Hair follicle dermal papilla cell (primary cell): ENCODE results near the gene FRMD8. TPM values are rescaled to one million over a fixed set of nuclear protein-coding genes. Genes with fewer than 3 reads are reported as not detected.

Source experiments
- small RNA-seq: library from RNA; depleted of rRNA; stranded (forward); fragments of <200 nt; gene quantifications from one replicate; pipeline ENCODE3, GENCODE V24; 2012
- total RNA-seq: library from RNA; depleted of rRNA; stranded (reverse); fragments of >200 nt; gene quantifications from 2 replicates; pipeline ENCODE4 v1.2.3, GENCODE V29; 2012

The FRMD8 gene, protein sequence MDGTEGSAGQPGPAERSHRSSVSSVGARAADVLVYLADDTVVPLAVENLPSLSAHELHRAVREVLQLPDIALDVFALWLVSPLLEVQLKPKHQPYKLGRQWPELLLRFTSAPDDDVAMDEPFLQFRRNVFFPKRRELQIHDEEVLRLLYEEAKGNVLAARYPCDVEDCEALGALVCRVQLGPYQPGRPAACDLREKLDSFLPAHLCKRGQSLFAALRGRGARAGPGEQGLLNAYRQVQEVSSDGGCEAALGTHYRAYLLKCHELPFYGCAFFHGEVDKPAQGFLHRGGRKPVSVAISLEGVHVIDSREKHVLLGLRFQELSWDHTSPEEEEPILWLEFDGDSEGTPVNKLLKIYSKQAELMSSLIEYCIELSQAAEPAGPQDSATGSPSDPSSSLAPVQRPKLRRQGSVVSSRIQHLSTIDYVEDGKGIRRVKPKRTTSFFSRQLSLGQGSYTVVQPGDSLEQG
- 70.2 and 77.1 TPM in 2 replicates for total RNA-seq

DNA sequence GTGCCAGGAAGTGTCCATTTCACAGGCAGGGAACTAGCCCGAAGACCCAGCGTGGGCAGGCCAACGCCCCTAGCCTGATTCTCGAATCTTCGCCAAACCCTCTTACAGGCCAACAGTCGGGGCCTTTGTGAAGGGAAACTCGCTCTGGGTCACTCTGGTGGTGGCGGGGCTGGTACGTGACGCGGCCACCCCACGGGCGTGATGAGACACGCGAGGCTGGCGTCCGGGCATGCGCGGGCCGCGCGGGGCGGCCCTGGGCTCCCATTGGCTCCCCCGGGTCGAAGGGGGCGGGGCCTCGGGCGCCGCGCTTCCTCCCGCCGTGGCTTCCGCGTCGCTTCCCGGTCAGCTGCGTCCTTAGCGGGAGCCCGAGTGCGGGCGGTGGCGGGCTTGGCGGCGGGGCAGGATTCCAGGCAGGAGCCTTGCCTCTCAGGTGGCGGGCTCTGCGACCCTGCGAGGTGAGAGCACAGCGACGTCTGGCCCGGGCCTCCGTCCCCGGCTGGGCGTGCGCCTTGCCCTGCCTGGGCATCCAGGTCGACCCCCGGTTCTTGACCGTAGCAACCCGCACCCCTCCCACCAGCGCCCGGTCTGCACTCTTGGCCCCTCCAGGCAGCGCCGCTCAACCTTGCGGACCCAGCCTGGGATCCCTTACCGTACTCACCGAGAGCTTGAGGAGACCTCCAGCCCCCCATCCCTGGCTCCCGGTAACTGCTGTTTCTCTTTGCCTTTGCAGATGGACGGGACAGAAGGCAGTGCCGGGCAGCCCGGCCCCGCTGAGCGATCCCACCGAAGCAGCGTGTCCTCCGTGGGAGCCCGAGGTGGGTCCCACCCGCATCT, at the start of gene FRMD8:
Gene FRMD8, plus strand, starts transcription at position 331 of the 834 bp plus-strand sequence. Its CDS starts 400 bp downstream, at position 731.

DNA sequence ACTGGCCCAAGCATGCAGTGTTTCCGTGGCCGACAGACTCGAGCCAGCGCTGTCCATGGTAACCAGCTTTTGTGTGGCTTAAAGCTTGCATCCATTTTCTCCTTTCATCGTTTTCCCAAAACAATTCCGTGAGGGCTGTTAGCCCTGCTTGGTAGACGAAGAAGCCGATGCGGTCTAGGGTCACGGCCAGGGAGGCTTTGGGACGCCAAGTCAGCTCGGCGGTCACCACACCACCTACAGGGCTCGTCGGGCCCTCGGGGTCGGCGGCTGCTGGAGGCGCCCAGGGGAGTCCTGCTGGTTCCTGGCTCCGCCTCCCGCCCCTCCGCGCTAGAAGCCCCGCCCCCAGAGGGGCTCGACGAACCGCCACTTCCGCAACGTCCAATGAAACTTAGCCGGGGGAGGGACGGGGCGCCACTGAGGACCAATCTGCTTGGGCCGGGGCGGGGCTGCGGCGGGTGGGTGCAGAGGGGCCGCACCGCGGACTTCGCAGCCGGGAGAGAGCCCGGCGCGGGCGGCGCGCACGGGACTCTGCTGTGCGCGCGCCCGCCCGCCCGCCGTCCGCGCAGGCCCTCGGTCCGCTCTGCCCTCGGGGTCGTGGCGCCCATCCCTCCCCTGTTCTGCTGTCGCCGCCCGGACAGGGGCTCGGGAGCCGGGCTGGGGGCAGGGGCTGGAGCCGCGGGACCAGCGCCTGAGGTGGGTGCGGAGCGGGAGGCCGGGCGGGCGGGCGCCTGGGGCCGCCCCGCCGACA, 32.0 kb upstream of the FRMD8 start, which contains the start of gene TIGD3:
Gene TIGD3, plus strand, starts transcription at position 487 of the 748 bp plus-strand sequence. CDS start 1,058 bp downstream, outside the sequence.

DNA sequence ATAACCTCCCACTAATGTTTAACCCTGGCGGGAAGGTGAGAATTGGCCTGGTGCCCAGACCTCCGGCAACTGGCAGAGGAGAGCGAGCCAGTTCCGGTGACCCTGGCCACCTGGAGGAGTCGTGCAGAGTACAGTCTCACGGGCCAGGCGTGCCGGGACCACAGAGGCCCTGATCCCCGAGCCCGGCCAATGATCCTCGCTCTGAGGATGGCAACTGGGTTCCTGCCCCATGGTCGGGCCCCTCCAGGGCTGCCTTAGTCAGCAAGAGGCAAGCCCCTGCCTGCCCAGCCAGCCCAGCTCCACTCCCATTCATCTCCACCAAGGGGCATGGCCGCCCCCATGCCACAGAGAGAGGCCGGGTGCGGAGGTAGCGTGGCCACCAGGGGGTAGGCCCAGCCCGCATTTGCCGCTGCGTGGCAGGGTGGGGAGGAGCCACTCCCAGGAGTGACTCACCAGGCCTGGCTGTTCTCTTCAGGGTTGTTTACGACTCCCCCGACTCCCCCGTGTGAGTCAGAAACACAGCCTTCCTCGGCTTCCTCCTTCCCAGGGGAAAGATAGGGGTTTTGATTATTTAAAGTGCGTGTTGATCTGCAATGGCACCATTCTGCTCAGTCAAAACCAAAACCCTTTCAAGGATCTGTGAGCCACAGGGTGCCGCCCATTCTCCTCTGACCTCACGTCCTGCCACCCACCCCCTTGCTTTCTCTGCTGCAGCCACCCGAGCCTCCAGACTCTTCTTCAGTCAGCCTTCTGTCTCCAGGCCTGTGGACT, 4.2 kb upstream of the FRMD8 start, which contains the start of gene SLC25A45:
Gene SLC25A45, minus strand, starts transcription at position 614 of the 771 bp plus-strand sequence. CDS start 695 bp downstream, outside the sequence.

DNA sequence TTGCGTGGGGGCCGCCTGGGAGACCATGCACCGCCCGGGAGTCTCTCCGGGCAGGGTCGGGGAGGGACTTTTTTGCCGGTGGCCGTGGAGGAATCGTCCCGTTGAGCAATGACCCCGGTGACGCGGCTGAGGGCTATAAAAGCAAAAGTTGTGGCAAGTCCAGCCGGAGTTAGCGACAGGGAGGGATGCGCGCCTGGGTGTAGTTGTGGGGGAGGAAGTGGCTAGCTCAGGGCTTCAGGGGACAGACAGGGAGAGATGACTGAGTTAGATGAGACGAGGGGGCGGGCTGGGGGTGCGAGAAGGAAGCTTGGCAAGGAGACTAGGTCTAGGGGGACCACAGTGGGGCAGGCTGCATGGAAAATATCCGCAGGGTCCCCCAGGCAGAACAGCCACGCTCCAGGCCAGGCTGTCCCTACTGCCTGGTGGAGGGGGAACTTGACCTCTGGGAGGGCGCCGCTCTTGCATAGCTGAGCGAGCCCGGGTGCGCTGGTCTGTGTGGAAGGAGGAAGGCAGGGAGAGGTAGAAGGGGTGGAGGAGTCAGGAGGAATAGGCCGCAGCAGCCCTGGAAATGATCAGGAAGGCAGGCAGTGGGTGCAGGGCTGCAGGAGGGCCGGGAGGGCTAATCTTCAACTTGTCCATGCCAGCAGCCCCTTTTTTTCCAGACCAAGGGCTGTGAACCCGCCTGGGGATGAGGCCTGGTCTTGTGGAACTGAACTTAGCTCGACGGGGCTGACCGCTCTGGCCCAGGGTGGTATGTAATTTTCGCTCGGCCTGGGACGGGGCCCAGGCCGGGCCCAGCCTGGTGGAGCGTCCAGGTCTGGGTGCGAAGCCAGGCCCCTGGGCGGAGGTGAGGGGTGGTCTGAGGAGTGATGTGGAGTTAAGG, 36.4 kb downstream of the FRMD8 start, which contains the start of gene NEAT1:
Gene NEAT1, plus strand, starts transcription at position 166 of the 883 bp plus-strand sequence.

Small RNA genes lying within 50 kb of the gene (small RNA-seq; reads per million reads assigned to genes)
- gene RF01684 = not detected

Other genes with a start within 250 kb of the FRMD8 start
- not detected in 2 replicates for gene SPDYC, start 216.4 kb upstream of the FRMD8 start, total RNA-seq
- 168 and 174 TPM in 2 replicates for gene CAPN1, start 204.7 kb upstream of the FRMD8 start, total RNA-seq
- 2.1 and 3.4 TPM in 2 replicates for gene POLA2, start 124.7 kb upstream of the FRMD8 start, total RNA-seq
- gene CDC42EP2, start 71.8 kb upstream of the FRMD8 start, total RNA-seq = 79.5 and 82.8 TPM in 2 replicates
- gene DPF2, start 52.8 kb upstream of the FRMD8 start, total RNA-seq = 56.3 and 60.6 TPM in 2 replicates
- 0.12 TPM in 1 of 2 replicates, not detected in the other for gene TIGD3, start 31.9 kb upstream of the FRMD8 start, total RNA-seq
- 5.3 and 8.0 TPM in 2 replicates for gene SLC25A45, start 4.0 kb upstream of the FRMD8 start, total RNA-seq
- 553 and 658 TPM in 2 replicates for gene NEAT1, start 36.2 kb downstream of the FRMD8 start, total RNA-seq
- 16,813 and 19,611 TPM in 2 replicates for gene MALAT1, start 112.4 kb downstream of the FRMD8 start, total RNA-seq
- gene SCYL1, start 138.4 kb downstream of the FRMD8 start, total RNA-seq = 116 and 125 TPM in 2 replicates
- 21.3 and 22.8 TPM in 2 replicates for gene LTBP3, start 171.7 kb downstream of the FRMD8 start, total RNA-seq
- 36.1 and 38.3 TPM in 2 replicates for gene ZNRD2, start 183.8 kb downstream of the FRMD8 start, total RNA-seq
- gene FAM89B, start 185.9 kb downstream of the FRMD8 start, total RNA-seq = 26.8 and 29.6 TPM in 2 replicates
- gene EHBP1L1, start 189.4 kb downstream of the FRMD8 start, total RNA-seq = 55.9 and 64.3 TPM in 2 replicates
- gene KCNK7, start 209.2 kb downstream of the FRMD8 start, total RNA-seq = not detected in 2 replicates
- gene MAP3K11, start 227.6 kb downstream of the FRMD8 start, total RNA-seq = 21.4 and 26.9 TPM in 2 replicates
- 34.7 and 35.2 TPM in 2 replicates for gene PCNX3, start 229.1 kb downstream of the FRMD8 start, total RNA-seq